ENCODE measurements around the gene CCNI.

DNA sequence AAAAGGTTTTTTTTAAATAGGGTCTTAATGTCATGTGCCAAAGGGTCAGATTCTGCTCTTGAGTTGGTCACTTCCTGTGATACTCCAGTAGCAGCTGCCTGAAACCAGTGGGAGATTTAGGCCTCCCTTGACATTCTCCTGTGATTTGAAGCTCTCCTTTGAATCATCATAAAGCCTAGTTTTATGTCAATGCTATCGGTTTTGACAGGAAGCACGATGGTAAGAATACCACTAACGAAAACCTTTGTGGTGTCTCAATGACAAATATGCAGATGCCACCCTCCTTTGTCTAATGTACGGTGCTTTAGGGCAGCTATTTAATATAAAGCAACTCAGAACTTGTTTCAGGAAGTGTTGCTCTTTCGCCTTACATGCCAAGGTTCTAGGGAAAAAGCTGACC is 44.2 kb downstream of the CCNI start:
- TF ChIP-seq GATA2 (IDR thresholded peaks at IDR 0.05; ENCODE audit: low read depth, low read length) = no peak
- TF ChIP-seq GATA3 (IDR thresholded peaks at IDR 0.05; ENCODE audit: low read depth, low read length) = no peak
